IPS-18c (cell line): ENCODE measurements around the gene TBC1D14.
"Not testable (repeated sequence)": the region's sequence is repeated elsewhere in the genome, so short reads cannot be mapped to it uniquely, and the experiment has no call there.

ENCODE experiments used
- H3K4me3 ChIP-seq: 2 replicates; pipeline ENCODE4 v1.7.0; 2013; ENCODE audit warnings: low read depth, mild to moderate bottlenecking, low read length, moderate library complexity; ENCODE audit not compliant: insufficient read depth
- H3K9me3 ChIP-seq: one replicate; pipeline ENCODE4 v1.6.1; 2013; ENCODE audit warnings: mild to moderate bottlenecking, low read length, moderate library complexity; ENCODE audit not compliant: control insufficient read depth, insufficient read depth

Gene TBC1D14

DNA sequence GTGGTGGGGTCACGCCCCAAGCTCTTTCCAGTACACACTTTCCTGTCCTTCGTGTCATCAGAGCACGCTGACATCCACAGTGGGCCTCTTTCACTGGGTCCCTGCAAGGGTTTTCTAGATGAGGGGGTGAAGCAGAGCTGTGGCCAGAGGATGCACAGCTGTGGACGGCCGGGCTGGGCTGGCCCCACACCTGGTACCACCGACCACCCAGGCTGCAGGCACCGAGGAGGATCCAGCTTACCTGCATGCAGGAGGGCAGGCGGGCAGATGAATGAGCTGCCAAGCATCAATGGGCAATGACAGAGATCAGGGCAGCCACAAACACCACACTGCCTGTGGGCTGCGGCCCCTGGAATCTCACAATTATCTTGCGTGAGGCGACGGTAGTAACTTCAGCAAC is 167.7 kb downstream of the TBC1D14 start:
- Histone ChIP-seq H3K4me3 (no peak overlapping the region), H3K9me3 (peaks cover 2% of the 10 kb centered on the region)

DNA sequence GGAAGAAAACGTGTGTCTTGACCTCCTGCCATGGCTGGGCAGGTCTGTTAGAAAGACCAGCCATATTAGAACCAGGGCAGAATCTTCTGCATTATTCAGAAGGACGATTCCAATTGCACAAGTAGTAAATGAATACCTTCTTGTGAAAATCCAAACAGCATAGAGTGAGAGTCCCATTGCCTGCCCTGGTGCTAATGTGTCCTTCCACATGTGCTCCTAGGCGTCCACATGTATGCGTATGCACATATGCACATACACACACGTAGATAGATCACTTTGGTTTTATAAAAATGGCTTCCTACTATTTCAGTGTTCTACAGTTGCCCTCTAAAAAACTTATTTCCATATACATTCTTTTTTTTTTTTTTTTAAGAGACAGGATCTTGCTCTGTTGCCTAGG is 168.4 kb downstream of the TBC1D14 start:
- peaks cover 2% of the 10 kb centered on the region for H3K9me3 ChIP-seq
- no peak overlapping the region for H3K4me3 ChIP-seq

DNA sequence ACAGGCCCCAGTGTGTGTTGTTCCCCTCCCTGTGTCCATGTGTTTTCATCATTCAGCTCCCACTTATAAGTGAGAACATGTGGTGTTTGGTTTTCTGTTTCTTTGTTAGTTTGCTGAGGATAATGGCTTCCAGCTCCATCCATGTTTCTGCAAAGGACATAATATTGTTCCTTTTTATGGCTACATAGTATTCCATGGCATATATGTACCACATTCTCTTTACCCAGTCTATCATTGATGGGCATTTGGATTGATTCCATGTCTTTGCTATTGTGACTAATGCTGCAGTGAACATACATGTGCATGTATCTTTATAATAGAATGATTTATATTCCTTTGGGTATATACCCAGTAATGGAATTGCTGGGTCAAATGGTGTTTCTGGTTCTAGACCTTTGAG is 169.9 kb downstream of the TBC1D14 start:
- not testable (repeated sequence) for H3K4me3 ChIP-seq, H3K9me3 ChIP-seq

DNA sequence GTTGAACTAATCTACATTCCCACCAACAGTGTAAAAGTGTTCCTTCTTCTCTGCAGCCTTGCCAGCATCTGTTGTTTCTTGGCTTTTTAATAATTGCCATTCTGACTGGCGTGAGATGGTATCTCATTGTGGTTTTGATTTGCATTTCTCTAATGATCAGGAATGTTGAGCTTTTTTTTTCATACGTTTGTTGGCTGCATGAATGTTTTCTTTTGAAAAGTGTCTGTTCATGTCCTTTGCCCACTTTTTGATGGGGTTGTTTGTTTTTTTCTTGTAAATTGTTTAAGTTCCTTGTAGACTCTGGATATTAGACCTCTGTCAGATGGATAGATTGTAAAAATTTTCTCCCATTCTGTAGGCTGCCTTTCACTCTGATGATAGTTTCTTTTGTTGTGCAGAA is 170.3 kb downstream of the TBC1D14 start:
- not testable (repeated sequence) for H3K9me3 ChIP-seq, H3K4me3 ChIP-seq
